IMR-90 (cell line): ENCODE results near the gene DUSP2.

Experiments used
- CTCF ChIP-seq: conservative IDR thresholded peaks from 2 replicates; pipeline ENCODE4 v1.5.1; 2012; ENCODE audit warnings: mild to moderate bottlenecking, low read depth, low read length, improper control_type of control experiment
- POLR2A ChIP-seq: IDR thresholded peaks from 2 replicates; pipeline ENCODE4 v1.6.1; 2012; ENCODE audit warnings: mild to moderate bottlenecking, low read depth, low read length
- RFX5 ChIP-seq: IDR thresholded peaks from 2 replicates; pipeline ENCODE4 v1.8.0; 2012; ENCODE audit warnings: low read depth, mild to moderate bottlenecking, low read length, moderate library complexity
- USF2 ChIP-seq: fragments of 150-350 bp; IDR thresholded peaks from 2 replicates; pipeline ENCODE4 v1.6.1; 2017; ENCODE audit warnings: mild to moderate bottlenecking, antibody characterized with exemption, low read length, low read depth

- no peak for TF ChIP-seq POLR2A
- TF ChIP-seq USF2, result no peak
- no peak for TF ChIP-seq RFX5
- no peak for TF ChIP-seq CTCF
These were observed 9.5 kb upstream of the DUSP2 start for GRCh38 chr2:96154506-96155380.
